HepG2 (cell line): ENCODE data around the gene EIF5A. TPM values are rescaled to one million over a fixed set of nuclear protein-coding genes. Genes with fewer than 3 reads are reported as not detected.

Source experiments
- CBX1 ChIP-seq: IDR thresholded peaks from one replicate; pipeline ENCODE4 v1.6.1; 2016; ENCODE audit warnings: antibody characterized with exemption, low read depth
- DPF2 ChIP-seq: sonication (generic); formaldehyde crosslinking; IDR thresholded peaks from 2 replicates; pipeline ENCODE4 v1.4.0; 2020; ENCODE audit warnings: mild to moderate bottlenecking, low read depth, missing genetic modification reagents, borderline replicate concordance
- GATAD2A ChIP-seq: IDR thresholded peaks from 2 replicates; pipeline ENCODE4 v1.6.1; 2016
- HOXA3 ChIP-seq: sonication (generic); formaldehyde crosslinking; IDR thresholded peaks from 2 replicates; pipeline ENCODE4 v1.5.0; 2020; ENCODE audit warnings: missing genetic modification reagents
- MTF2 ChIP-seq: sonication (generic); formaldehyde crosslinking; IDR thresholded peaks from 2 replicates; pipeline ENCODE4 v1.5.0; 2020; ENCODE audit warnings: missing genetic modification reagents, borderline replicate concordance
- NONO ChIP-seq, 2 experiments: fragments of 450-650 bp in 1 of 2; sonication (generic) in 1 of 2; formaldehyde crosslinking in 1 of 2; IDR thresholded peaks in 1 of 2; conservative IDR thresholded peaks in 1 of 2; 2 replicates each; pipeline versions ENCODE4 v1.6.1 to v1.8.0; 2017 to 2022; ENCODE audit warnings: mild to moderate bottlenecking in 1 of 2, missing genetic modification reagents in 1 of 2, moderate library complexity in 1 of 2
- SSRP1 ChIP-seq: IDR thresholded peaks from 2 replicates; pipeline ENCODE4 v1.6.1; 2016; ENCODE audit warnings: control low read depth
- TBX2 ChIP-seq: sonication (generic); formaldehyde crosslinking; IDR thresholded peaks from 2 replicates; pipeline ENCODE4 v1.5.0; 2020; ENCODE audit warnings: missing genetic modification reagents, mild to moderate bottlenecking, borderline replicate concordance
- THAP11 ChIP-seq: IDR thresholded peaks from 2 replicates; pipeline ENCODE4 v1.6.1; 2016; ENCODE audit warnings: missing biosample characterization, missing genetic modification reagents
- ZFP36 ChIP-seq: fragments of 150-350 bp; IDR thresholded peaks from 2 replicates; pipeline ENCODE4 v1.6.1; 2018; ENCODE audit warnings: borderline replicate concordance, low read length, low read depth; ENCODE audit not compliant: partially characterized antibody
- ZMAT3 ChIP-seq: sonication (generic); formaldehyde crosslinking; conservative IDR thresholded peaks from 2 replicates; pipeline ENCODE4 v1.7.0; 2021; ENCODE audit warnings: missing genetic modification reagents
- ZNF207 ChIP-seq: fragments of 450-650 bp; IDR thresholded peaks from 2 replicates; pipeline ENCODE4 v1.6.1; 2016; ENCODE audit warnings: antibody characterized with exemption, borderline replicate concordance
- ZNF382 ChIP-seq: sonication (generic); formaldehyde crosslinking; IDR thresholded peaks from 2 replicates; pipeline ENCODE4 v1.5.0; 2020; ENCODE audit warnings: missing genetic modification reagents, mild to moderate bottlenecking, borderline replicate concordance
- ZNF484 ChIP-seq: sonication (generic); formaldehyde crosslinking; IDR thresholded peaks from 2 replicates; pipeline ENCODE4 v1.5.1; 2020; ENCODE audit warnings: mild to moderate bottlenecking, low read depth, missing genetic modification reagents, borderline replicate concordance
- ZNF496 ChIP-seq: sonication (generic); formaldehyde crosslinking; IDR thresholded peaks from 2 replicates; pipeline ENCODE4 v1.8.1; 2023; ENCODE audit warnings: mild to moderate bottlenecking, moderate library complexity, missing genetic modification reagents; ENCODE audit not compliant: insufficient replicate concordance
- ZNF556 ChIP-seq: sonication (generic); formaldehyde crosslinking; IDR thresholded peaks from 2 replicates; pipeline ENCODE4 v1.4.0; 2020; ENCODE audit warnings: mild to moderate bottlenecking, missing genetic modification reagents, borderline replicate concordance
- polyA plus RNA-seq, 8 experiments: library from polyadenylated mRNA; depleted of rRNA in 3 of 8; stranded (reverse) in 7 of 8; unstranded in 1 of 8; fragments of >200 nt; fragmentation: Illumina TruSeq in 4 of 8; extraction: Trizol in 4 of 8; gene quantifications; 2 replicates each; pipeline versions ENCODE4 v1.2.1 to v1.2.3, GENCODE V29; 2011 to 2016; ENCODE audit warnings: low read depth in 4 of 8, missing spikeins in 1 of 8, mixed read lengths in 1 of 8; ENCODE audit not compliant: insufficient read depth in 1 of 8
- total RNA-seq, 5 experiments: library from RNA; depleted of rRNA; stranded (reverse); fragments of >200 nt; fragmentation: Illumina TruSeq; extraction: Trizol; gene quantifications; 2 replicates each; pipeline ENCODE4 v1.2.3, GENCODE V29; 2016; ENCODE audit warnings: low read depth in 1 of 5
- TF ChIP-seq, protein P1 (sequence below): sonication (generic); formaldehyde crosslinking; IDR thresholded peaks from 2 replicates; pipeline ENCODE4 v1.4.0; 2020; ENCODE audit warnings: missing genetic modification reagents, borderline replicate concordance
- TF ChIP-seq, protein P2 (sequence below), 2 experiments: sonication (generic) in 1 of 2; formaldehyde crosslinking in 1 of 2; IDR thresholded peaks; 2 replicates each; pipeline versions ENCODE4 v1.5.1 to v1.6.1; 2011 to 2020; ENCODE audit warnings: borderline replicate concordance in 1 of 2, low read depth in 1 of 2, low read length in 1 of 2, mild to moderate bottlenecking in 1 of 2, missing genetic modification reagents in 1 of 2, moderate library complexity in 1 of 2
- TF ChIP-seq, protein P3 (sequence below): sonication (generic); formaldehyde crosslinking; IDR thresholded peaks from 2 replicates; pipeline ENCODE4 v1.8.1; 2023; ENCODE audit warnings: mild to moderate bottlenecking, moderate library complexity, missing genetic modification reagents
- TF ChIP-seq, protein P4 (sequence below): sonication (generic); formaldehyde crosslinking; IDR thresholded peaks from 2 replicates; pipeline ENCODE4 v1.8.1; 2023; ENCODE audit warnings: missing genetic modification reagents, mild to moderate bottlenecking, borderline replicate concordance
- TF ChIP-seq, protein P5 (sequence below): IDR thresholded peaks from 2 replicates; pipeline ENCODE4 v1.6.1; 2016; ENCODE audit warnings: missing compliant biosample characterization, missing genetic modification reagents, borderline replicate concordance

Gene EIF5A
- total and polyA plus RNA-seq, 2 of the 13 experiments (the other 11 are each of a cell fraction or from before 2014, with no cell fraction given), result 319 to 337 TPM

DNA sequence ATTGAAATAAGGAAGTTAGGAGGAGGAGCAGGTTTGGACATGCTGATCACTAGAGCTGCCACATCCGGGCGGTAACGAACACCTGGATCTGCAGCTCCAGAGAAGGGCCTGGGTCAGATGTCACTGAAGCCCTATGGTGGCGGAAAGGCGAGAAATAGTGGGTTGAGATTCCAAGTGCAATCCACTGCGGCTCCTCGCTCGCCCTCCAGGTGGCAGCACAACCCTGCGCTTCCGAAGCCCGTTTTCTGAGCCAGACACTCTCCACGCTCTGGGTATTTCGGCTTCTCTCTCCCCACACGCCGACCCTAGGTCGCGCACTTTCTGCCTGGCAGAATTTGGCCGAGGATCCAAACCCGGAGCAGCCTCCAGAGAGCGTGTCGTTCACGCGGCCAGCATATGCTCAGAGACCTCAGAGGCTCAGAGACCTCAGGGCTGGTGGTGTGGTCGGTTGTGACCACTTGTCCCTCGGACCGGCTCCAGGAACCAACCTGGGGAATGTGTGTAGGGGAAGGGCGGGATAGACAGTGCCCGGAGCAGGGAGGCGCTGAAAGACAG is 26.8 kb upstream of the EIF5A start (continued):
- TF ChIP-seq, protein P1, sequence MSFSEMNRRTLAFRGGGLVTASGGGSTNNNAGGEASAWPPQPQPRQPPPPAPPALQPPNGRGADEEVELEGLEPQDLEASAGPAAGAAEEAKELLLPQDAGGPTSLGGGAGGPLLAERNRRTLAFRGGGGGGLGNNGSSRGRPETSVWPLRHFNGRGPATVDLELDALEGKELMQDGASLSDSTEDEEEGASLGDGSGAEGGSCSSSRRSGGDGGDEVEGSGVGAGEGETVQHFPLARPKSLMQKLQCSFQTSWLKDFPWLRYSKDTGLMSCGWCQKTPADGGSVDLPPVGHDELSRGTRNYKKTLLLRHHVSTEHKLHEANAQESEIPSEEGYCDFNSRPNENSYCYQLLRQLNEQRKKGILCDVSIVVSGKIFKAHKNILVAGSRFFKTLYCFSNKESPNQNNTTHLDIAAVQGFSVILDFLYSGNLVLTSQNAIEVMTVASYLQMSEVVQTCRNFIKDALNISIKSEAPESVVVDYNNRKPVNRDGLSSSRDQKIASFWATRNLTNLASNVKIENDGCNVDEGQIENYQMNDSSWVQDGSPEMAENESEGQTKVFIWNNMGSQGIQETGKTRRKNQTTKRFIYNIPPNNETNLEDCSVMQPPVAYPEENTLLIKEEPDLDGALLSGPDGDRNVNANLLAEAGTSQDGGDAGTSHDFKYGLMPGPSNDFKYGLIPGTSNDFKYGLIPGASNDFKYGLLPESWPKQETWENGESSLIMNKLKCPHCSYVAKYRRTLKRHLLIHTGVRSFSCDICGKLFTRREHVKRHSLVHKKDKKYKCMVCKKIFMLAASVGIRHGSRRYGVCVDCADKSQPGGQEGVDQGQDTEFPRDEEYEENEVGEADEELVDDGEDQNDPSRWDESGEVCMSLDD, result no peak
- TF ChIP-seq, protein P2, sequence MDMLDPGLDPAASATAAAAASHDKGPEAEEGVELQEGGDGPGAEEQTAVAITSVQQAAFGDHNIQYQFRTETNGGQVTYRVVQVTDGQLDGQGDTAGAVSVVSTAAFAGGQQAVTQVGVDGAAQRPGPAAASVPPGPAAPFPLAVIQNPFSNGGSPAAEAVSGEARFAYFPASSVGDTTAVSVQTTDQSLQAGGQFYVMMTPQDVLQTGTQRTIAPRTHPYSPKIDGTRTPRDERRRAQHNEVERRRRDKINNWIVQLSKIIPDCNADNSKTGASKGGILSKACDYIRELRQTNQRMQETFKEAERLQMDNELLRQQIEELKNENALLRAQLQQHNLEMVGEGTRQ (IDR thresholded peaks at IDR 0.05; ENCODE audit: low read depth, low read length), result no peak
- TF ChIP-seq, protein P2 (CRISPR knock-in tag; IDR thresholded peaks at IDR 0.05; ENCODE audit: borderline replicate concordance), result no peak
- no peak for TF ChIP-seq ZNF496 (CRISPR knock-in tag)
- TF ChIP-seq, protein P3, sequence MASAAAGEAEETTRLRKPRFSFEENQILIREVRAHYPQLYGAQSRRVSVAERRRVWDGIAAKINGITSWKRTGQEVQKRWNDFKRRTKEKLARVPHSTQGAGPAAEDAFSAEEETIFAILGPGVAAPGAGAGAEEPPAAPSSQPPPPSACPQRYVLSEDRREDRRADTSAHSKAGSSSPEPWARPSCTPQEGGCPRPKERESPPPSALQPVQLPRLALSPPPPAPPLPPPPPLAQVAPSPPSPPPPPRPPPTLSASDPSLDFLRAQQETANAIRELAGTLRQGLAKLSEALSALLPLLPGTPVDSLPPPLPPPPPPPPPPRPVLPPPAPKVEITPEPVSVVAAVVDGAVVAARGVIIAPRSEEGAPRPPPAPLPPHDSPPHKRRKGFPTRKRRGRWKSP (CRISPR knock-in tag), result peak; percentile 73; the same call in 1 of the 2 replicates
- no peak; the same call in 1 of the 2 replicates for TF ChIP-seq MTF2 (CRISPR knock-in tag)
- TF ChIP-seq ZNF382 (CRISPR knock-in tag), result no peak
- no peak for TF ChIP-seq ZNF556 (CRISPR knock-in tag)
- no peak for TF ChIP-seq ZNF207
- TF ChIP-seq, protein P4, sequence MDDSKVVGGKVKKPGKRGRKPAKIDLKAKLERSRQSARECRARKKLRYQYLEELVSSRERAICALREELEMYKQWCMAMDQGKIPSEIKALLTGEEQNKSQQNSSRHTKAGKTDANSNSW (CRISPR knock-in tag), result 0 out of 2 replicates have a peak, but pooled peaks have one; percentile 83
- peak; percentile 50 for TF ChIP-seq GATAD2A (CRISPR knock-in tag)
- TF ChIP-seq HOXA3 (CRISPR knock-in tag), result peak; percentile 79; the same call in 1 of the 2 replicates
- TF ChIP-seq CBX1, result no peak
- no peak for TF ChIP-seq NONO (IDR thresholded peaks at IDR 0.05)
- TF ChIP-seq NONO (CRISPR knock-in tag; conservative IDR thresholded peaks at IDR 0.05), result peak; percentile 80
- TF ChIP-seq ZFP36, result no peak
- TF ChIP-seq SSRP1 (CRISPR knock-in tag), result 0 out of 2 replicates have a peak, but pooled peaks have one; percentile 60
- no peak for TF ChIP-seq DPF2 (CRISPR knock-in tag)
- peak; percentile 42; the same call in 1 of the 2 replicates for TF ChIP-seq ZMAT3 (CRISPR knock-in tag)
- TF ChIP-seq TBX2, result 0 out of 2 replicates have a peak, but pooled peaks have one; percentile 44
- TF ChIP-seq THAP11 (CRISPR knock-in tag), result peak; percentile 55; the same call in 1 of the 2 replicates
- TF ChIP-seq, protein P5, sequence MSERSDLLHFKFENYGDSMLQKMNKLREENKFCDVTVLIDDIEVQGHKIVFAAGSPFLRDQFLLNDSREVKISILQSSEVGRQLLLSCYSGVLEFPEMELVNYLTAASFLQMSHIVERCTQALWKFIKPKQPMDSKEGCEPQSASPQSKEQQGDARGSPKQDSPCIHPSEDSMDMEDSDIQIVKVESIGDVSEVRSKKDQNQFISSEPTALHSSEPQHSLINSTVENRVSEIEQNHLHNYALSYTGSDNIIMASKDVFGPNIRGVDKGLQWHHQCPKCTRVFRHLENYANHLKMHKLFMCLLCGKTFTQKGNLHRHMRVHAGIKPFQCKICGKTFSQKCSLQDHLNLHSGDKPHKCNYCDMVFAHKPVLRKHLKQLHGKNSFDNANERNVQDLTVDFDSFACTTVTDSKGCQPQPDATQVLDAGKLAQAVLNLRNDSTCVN (CRISPR knock-in tag), result peak; percentile 60; the same call in 1 of the 2 replicates
- no peak for TF ChIP-seq ZNF484
